ENCODE results near the gene RIC1.

- TF ChIP-seq EZH2 (IDR thresholded peaks at IDR 0.05) (no peak), POLR2AphosphoS5 (IDR thresholded peaks at IDR 0.05; ENCODE audit: borderline replicate concordance, low read depth, low read length) (no peak), FOXP2 (optimal IDR thresholded peaks at IDR 0.05; ENCODE audit: control extremely low read depth, extremely low read length, insufficient read depth) (no peak)
Observed at GRCh38 chr9:5592231-5592630, 36.7 kb upstream of the RIC1 start.
